Liver (tissue), 9 donors: ENCODE results near the gene LRRK1. TPM values are rescaled to one million over a fixed set of nuclear protein-coding genes. Genes with fewer than 3 reads are reported as not detected.

Experiments used
- DNase-seq: peaks from one replicate; pipeline ENCODE4 v3.0.0-alpha.2; 2017; ENCODE audit warnings: low spot score
- H3K27ac ChIP-seq, 2 donors: one replicate each; pipeline ENCODE4 v1.7.0; 2013; ENCODE audit warnings: inconsistent platforms in 2 of 2, low read length in 2 of 2, control low read depth in 1 of 2, low read depth in 1 of 2, mild to moderate bottlenecking in 1 of 2
- H3K27me3 ChIP-seq, 4 donors: one replicate each; pipeline versions ENCODE4 v1.6.1 to v1.7.0; 2013; ENCODE audit warnings: low read length in 3 of 4, inconsistent platforms in 1 of 4, mild to moderate bottlenecking in 1 of 4, moderate library complexity in 1 of 4; ENCODE audit not compliant: control insufficient read depth in 4 of 4, insufficient read depth in 4 of 4
- H3K36me3 ChIP-seq, 4 donors: one replicate each; pipeline versions ENCODE4 v1.6.1 to v1.7.0; 2013; ENCODE audit warnings: low read length in 3 of 4, mild to moderate bottlenecking in 3 of 4, low read depth in 1 of 4, moderate library complexity in 1 of 4; ENCODE audit not compliant: control insufficient read depth in 4 of 4, insufficient read depth in 3 of 4
- H3K4me1 ChIP-seq, 4 donors: one replicate each; pipeline versions ENCODE4 v1.6.1 to v1.7.0; 2013; ENCODE audit warnings: low read length in 3 of 4, mild to moderate bottlenecking in 3 of 4, moderate library complexity in 1 of 4; ENCODE audit not compliant: control insufficient read depth in 4 of 4, insufficient read depth in 4 of 4
- H3K4me3 ChIP-seq, 3 donors: one replicate each; pipeline versions ENCODE4 v1.6.1 to v1.7.0; 2013; ENCODE audit warnings: low read length in 3 of 3, control low read depth in 1 of 3, low read depth in 1 of 3, mild to moderate bottlenecking in 1 of 3
- H3K9ac ChIP-seq, 2 donors: one replicate each; pipeline ENCODE4 v1.7.0; 2013; ENCODE audit warnings: low read length in 2 of 2, mild to moderate bottlenecking in 2 of 2, moderate library complexity in 2 of 2, control low read depth in 1 of 2, low read depth in 1 of 2
- H3K9me3 ChIP-seq, 4 donors: one replicate each; pipeline versions ENCODE4 v1.6.1 to v1.7.0; 2013; ENCODE audit warnings: low read length in 3 of 4; ENCODE audit not compliant: control insufficient read depth in 4 of 4
- FOXA1 ChIP-seq: IDR thresholded peaks from 2 replicates; pipeline ENCODE4 v1.6.1; 2016; ENCODE audit warnings: antibody characterized with exemption
- FOXA2 ChIP-seq: IDR thresholded peaks from 2 replicates; pipeline ENCODE4 v1.6.1; 2016; ENCODE audit warnings: antibody characterized with exemption
- GABPA ChIP-seq, 2 donors: IDR thresholded peaks in 1 of 2; conservative IDR thresholded peaks in 1 of 2; 2 replicates each; pipeline ENCODE4 v1.6.1; 2016; ENCODE audit warnings: antibody characterized with exemption in 2 of 2, mild to moderate bottlenecking in 1 of 2, moderate library complexity in 1 of 2
- HNF4A ChIP-seq, 2 donors: conservative IDR thresholded peaks; 2 replicates each; pipeline ENCODE4 v1.6.1; 2016; ENCODE audit warnings: antibody characterized with exemption in 2 of 2, mild to moderate bottlenecking in 2 of 2
- HNF4G ChIP-seq: IDR thresholded peaks from 2 replicates; pipeline ENCODE4 v1.6.1; 2016; ENCODE audit warnings: antibody characterized with exemption
- JUND ChIP-seq, 2 donors: IDR thresholded peaks; 2 replicates each; pipeline ENCODE4 v1.6.1; 2016; ENCODE audit warnings: antibody characterized with exemption in 2 of 2
- MAX ChIP-seq: IDR thresholded peaks from 2 replicates; pipeline ENCODE4 v1.6.1; 2016; ENCODE audit warnings: antibody characterized with exemption
- NR2F2 ChIP-seq: IDR thresholded peaks from 2 replicates; pipeline ENCODE4 v1.6.1; 2016; ENCODE audit warnings: antibody characterized with exemption
- RAD21 ChIP-seq, 2 donors: IDR thresholded peaks; 2 replicates each; pipeline ENCODE4 v1.6.1; 2016; ENCODE audit warnings: antibody characterized with exemption in 2 of 2, mild to moderate bottlenecking in 2 of 2
- RXRA ChIP-seq, 2 donors: IDR thresholded peaks; 2 replicates each; pipeline ENCODE4 v1.6.1; 2017 to 2018; ENCODE audit warnings: antibody characterized with exemption in 2 of 2, mild to moderate bottlenecking in 1 of 2
- SP1 ChIP-seq: IDR thresholded peaks from 2 replicates; pipeline ENCODE4 v1.6.1; 2018; ENCODE audit warnings: antibody characterized with exemption, mild to moderate bottlenecking
- TAF1 ChIP-seq: conservative IDR thresholded peaks from 2 replicates; pipeline ENCODE4 v1.6.1; 2016; ENCODE audit warnings: antibody characterized with exemption, mild to moderate bottlenecking
- YY1 ChIP-seq: IDR thresholded peaks from 2 replicates; pipeline ENCODE4 v1.6.1; 2016; ENCODE audit warnings: antibody characterized with exemption, mild to moderate bottlenecking
- WGBS: extraction: QIAGEN DNeasy Blood & Tissue Kit; methylation state at CpG from one replicate; pipeline ENCODE4 v1.1.7; 2013; 5-methylcytosine and 5-hydroxymethylcytosine counted together
- polyA plus RNA-seq, 2 donors: library from polyadenylated mRNA; stranded (reverse) in 1 of 2; unstranded in 1 of 2; fragments of 200-250 nt in 1 of 2; fragments of >200 nt in 1 of 2; fragmentation: Nextera tagmentation in 1 of 2; extraction: Ambion mirVana in 1 of 2; gene quantifications; one replicate each; pipeline versions ENCODE4 v1.2.1 to v1.2.3, GENCODE V29; 2013 to 2015
- total RNA-seq, 2 donors: library from RNA; depleted of rRNA; stranded (reverse); fragments of >200 nt; gene quantifications; one replicate each; pipeline ENCODE4 v1.2.3, GENCODE V29; 2014
- TF ChIP-seq, protein P1 (sequence below): fragments of 150-350 bp; IDR thresholded peaks from 2 replicates; pipeline ENCODE4 v1.5.1; 2017; ENCODE audit warnings: improper control_type of control experiment, low read depth, low read length; ENCODE audit not compliant: missing input control
- TF ChIP-seq, protein P2 (sequence below): IDR thresholded peaks from 2 replicates; pipeline ENCODE4 v1.6.1; 2016; ENCODE audit warnings: antibody characterized with exemption
- TF ChIP-seq, protein P3 (sequence below): IDR thresholded peaks from 2 replicates; pipeline ENCODE4 v1.6.1; 2016; ENCODE audit warnings: antibody characterized with exemption, mild to moderate bottlenecking
- TF ChIP-seq, protein P4 (sequence below): IDR thresholded peaks from 2 replicates; pipeline ENCODE4 v1.6.1; 2016; ENCODE audit warnings: antibody characterized with exemption
- donor health status: healthy.
- donor health status: healthy.
- donor health status: healthy.
- donor health status: healthy.
- donor health status: healthy.

The LRRK1 gene
- total and polyA plus RNA-seq, 4 donors = 1.2 to 4.4 (median 2.7) TPM

DNA sequence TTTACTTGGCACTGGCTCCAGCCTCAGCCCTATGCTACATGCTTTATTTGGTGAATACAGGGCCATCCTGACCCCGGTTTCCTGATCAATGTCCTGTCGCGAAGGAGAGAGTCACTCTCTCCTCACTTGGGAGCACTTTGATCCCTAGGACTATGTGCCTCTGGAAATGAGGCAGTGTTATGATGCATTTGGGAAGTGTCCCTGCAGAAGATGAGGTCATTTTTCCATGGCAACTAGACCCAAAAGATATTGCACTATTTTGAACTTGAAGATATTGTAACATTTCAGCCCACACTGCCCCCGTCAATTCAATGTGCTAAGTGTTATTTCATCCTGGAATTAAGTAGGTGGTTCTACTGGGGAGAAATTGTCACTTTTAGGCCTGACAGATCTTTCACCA lies 68.0 kb downstream of the LRRK1 start:
- Histone ChIP-seq H3K4me3 (no peak overlapping the region), H3K9ac (no peak overlapping the region), H3K9me3 (peaks cover 0 to 3% (median 0%) of the 10 kb centered on the region in 4 donors), H3K27me3 (no peaks in the 10 kb centered on the region), H3K4me1 (peaks cover 0 to 4% (median 0%) of the 10 kb centered on the region in 4 donors), H3K36me3 (no peaks in the 10 kb centered on the region), H3K27ac (no peak overlapping the region)
- DNase-seq = no peak
- no peak for TF ChIP-seq GABPA (IDR thresholded peaks at IDR 0.05 in 1 of 2, conservative IDR thresholded peaks at IDR 0.05 in 1 of 2)
- no peak for TF ChIP-seq JUND (IDR thresholded peaks at IDR 0.05)
- no peak for TF ChIP-seq HNF4A (conservative IDR thresholded peaks at IDR 0.05)
- no peak for TF ChIP-seq TAF1
- TF ChIP-seq RAD21 (IDR thresholded peaks at IDR 0.05) = no peak
- TF ChIP-seq SP1 = no peak
- TF ChIP-seq NR2F2 = no peak
- no peak for TF ChIP-seq FOXA2
- TF ChIP-seq, protein P1, sequence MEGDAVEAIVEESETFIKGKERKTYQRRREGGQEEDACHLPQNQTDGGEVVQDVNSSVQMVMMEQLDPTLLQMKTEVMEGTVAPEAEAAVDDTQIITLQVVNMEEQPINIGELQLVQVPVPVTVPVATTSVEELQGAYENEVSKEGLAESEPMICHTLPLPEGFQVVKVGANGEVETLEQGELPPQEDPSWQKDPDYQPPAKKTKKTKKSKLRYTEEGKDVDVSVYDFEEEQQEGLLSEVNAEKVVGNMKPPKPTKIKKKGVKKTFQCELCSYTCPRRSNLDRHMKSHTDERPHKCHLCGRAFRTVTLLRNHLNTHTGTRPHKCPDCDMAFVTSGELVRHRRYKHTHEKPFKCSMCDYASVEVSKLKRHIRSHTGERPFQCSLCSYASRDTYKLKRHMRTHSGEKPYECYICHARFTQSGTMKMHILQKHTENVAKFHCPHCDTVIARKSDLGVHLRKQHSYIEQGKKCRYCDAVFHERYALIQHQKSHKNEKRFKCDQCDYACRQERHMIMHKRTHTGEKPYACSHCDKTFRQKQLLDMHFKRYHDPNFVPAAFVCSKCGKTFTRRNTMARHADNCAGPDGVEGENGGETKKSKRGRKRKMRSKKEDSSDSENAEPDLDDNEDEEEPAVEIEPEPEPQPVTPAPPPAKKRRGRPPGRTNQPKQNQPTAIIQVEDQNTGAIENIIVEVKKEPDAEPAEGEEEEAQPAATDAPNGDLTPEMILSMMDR = no peak
- no peak for TF ChIP-seq HNF4G
- TF ChIP-seq, protein P2, sequence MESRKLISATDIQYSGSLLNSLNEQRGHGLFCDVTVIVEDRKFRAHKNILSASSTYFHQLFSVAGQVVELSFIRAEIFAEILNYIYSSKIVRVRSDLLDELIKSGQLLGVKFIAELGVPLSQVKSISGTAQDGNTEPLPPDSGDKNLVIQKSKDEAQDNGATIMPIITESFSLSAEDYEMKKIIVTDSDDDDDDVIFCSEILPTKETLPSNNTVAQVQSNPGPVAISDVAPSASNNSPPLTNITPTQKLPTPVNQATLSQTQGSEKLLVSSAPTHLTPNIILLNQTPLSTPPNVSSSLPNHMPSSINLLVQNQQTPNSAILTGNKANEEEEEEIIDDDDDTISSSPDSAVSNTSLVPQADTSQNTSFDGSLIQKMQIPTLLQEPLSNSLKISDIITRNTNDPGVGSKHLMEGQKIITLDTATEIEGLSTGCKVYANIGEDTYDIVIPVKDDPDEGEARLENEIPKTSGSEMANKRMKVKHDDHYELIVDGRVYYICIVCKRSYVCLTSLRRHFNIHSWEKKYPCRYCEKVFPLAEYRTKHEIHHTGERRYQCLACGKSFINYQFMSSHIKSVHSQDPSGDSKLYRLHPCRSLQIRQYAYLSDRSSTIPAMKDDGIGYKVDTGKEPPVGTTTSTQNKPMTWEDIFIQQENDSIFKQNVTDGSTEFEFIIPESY = no peak
- no peak for TF ChIP-seq FOXA1
- no peak for TF ChIP-seq RXRA (IDR thresholded peaks at IDR 0.05)
- TF ChIP-seq, protein P3, sequence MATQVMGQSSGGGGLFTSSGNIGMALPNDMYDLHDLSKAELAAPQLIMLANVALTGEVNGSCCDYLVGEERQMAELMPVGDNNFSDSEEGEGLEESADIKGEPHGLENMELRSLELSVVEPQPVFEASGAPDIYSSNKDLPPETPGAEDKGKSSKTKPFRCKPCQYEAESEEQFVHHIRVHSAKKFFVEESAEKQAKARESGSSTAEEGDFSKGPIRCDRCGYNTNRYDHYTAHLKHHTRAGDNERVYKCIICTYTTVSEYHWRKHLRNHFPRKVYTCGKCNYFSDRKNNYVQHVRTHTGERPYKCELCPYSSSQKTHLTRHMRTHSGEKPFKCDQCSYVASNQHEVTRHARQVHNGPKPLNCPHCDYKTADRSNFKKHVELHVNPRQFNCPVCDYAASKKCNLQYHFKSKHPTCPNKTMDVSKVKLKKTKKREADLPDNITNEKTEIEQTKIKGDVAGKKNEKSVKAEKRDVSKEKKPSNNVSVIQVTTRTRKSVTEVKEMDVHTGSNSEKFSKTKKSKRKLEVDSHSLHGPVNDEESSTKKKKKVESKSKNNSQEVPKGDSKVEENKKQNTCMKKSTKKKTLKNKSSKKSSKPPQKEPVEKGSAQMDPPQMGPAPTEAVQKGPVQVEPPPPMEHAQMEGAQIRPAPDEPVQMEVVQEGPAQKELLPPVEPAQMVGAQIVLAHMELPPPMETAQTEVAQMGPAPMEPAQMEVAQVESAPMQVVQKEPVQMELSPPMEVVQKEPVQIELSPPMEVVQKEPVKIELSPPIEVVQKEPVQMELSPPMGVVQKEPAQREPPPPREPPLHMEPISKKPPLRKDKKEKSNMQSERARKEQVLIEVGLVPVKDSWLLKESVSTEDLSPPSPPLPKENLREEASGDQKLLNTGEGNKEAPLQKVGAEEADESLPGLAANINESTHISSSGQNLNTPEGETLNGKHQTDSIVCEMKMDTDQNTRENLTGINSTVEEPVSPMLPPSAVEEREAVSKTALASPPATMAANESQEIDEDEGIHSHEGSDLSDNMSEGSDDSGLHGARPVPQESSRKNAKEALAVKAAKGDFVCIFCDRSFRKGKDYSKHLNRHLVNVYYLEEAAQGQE = no peak
- TF ChIP-seq YY1 = no peak
- no peak for TF ChIP-seq MAX
- WGBS = 52% methylated on average over 4 of the region's 4 CpGs

DNA sequence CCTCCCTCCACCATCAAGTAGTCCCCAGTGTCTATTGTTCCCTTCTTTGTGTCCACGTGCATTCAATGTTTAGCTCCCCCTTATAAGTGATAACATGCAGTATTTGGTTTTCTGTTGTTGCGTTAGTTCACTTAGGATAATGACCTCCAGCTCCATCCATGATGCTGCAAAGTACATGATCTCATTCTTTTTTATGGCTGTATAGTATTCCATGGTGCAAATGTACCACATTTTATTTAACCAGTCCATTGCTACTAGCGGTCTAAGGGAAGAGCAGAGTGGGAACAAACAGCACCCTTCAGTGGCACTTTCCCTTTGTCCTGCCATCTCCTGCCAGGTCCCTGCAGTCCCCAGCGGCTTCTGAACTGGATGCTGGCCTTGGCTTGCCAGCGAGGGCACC lies 69.1 kb downstream of the LRRK1 start:
- H3K4me1 ChIP-seq = peaks cover 0 to 4% (median 0%) of the 10 kb centered on the region in 4 donors
- no peak overlapping the region for H3K9ac ChIP-seq
- TF ChIP-seq, protein P1 = no peak
- no peak for TF ChIP-seq RAD21 (IDR thresholded peaks at IDR 0.05)
- no peak for TF ChIP-seq GABPA (IDR thresholded peaks at IDR 0.05 in 1 of 2, conservative IDR thresholded peaks at IDR 0.05 in 1 of 2)
- no peak for TF ChIP-seq HNF4G
- no peak for TF ChIP-seq MAX
- TF ChIP-seq RXRA (IDR thresholded peaks at IDR 0.05) = no peak
- TF ChIP-seq, protein P4, sequence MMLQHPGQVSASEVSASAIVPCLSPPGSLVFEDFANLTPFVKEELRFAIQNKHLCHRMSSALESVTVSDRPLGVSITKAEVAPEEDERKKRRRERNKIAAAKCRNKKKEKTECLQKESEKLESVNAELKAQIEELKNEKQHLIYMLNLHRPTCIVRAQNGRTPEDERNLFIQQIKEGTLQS = no peak
- no peak for TF ChIP-seq NR2F2
- no peak for TF ChIP-seq HNF4A (conservative IDR thresholded peaks at IDR 0.05)
- TF ChIP-seq SP1 = no peak
- TF ChIP-seq JUND (IDR thresholded peaks at IDR 0.05) = no peak
- no peaks in the 10 kb centered on the region for H3K36me3 ChIP-seq
- no peak overlapping the region for H3K4me3 ChIP-seq
- 91% methylated on average over 5 of the region's 5 CpGs for WGBS
- no peaks in the 10 kb centered on the region for H3K27me3 ChIP-seq
- H3K27ac ChIP-seq = no peak overlapping the region
- peaks cover 0 to 3% (median 0%) of the 10 kb centered on the region in 4 donors for H3K9me3 ChIP-seq
- no peak for DNase-seq
